ENCODE results near the gene INCENP.

INCENP gene

DNA sequence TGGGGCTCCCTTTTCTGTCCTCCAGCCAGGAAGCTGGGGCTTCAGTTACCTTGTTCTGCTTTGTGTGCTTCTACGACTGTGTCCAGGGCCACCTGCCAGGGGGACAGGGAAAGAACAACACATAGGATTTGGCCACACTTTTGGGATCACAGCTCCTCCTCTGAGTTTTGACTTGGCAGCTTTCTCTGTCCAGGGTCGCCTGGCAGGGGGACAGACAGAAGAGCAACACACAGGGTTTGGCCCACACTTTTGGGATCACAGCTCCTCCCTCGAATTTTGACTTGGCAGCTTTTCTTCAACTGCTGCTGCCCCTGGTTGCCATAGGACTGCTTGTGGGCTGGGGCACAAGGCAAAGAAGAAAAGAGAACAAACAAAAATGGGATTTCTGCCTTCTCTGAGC is 19.1 kb downstream of the INCENP start:
- no peak for DNase-seq

DNA sequence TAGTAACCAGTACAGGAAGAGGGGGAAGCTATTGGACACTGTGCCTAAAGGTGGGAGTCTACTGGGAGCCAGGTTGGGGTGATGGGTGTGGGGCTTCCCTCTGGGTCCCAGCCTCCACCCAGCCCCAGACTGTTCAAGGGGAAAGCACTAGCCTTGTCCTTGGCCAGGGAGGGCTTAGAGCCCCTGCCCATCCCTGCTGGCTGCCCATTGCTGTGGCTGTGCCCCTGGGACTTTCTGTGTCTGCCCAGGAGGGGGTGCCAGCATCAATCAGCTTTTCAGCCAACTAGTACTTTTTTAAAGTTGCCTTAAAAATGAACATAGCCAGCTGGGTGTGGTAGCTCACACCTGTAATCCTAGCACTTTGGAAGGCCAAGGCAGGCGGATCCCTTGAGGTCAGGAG is 19.9 kb downstream of the INCENP start:
- no peak for DNase-seq

DNA sequence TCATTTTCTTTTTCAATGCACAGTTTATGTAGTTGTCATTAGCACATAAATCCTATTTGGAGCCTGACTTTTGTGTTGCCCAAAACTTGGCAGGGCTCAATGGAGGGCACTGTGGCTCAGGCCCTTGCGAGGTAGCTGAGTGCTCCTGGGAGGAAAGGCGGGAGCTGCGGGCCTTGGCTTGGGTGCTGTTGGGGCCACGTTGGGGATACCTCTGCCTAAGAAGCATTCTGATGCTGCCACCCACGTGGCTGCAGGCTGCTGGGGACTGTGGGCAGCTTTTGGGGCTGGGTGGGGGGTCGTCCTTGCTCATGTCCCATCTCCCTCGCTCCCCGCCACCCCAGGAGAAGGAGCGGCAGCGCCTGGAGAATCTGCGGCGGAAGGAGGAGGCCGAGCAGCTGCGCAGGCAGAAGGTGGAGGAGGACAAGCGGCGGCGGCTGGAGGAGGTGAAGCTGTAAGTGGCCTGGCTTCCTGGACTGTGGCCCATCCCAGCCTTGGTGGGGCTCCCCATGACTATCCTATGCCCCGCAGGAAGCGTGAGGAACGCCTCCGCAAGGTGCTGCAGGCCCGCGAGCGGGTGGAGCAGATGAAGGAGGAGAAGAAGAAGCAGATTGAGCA is 20.9 kb downstream of the INCENP start:
- DNase-seq = no peak

DNA sequence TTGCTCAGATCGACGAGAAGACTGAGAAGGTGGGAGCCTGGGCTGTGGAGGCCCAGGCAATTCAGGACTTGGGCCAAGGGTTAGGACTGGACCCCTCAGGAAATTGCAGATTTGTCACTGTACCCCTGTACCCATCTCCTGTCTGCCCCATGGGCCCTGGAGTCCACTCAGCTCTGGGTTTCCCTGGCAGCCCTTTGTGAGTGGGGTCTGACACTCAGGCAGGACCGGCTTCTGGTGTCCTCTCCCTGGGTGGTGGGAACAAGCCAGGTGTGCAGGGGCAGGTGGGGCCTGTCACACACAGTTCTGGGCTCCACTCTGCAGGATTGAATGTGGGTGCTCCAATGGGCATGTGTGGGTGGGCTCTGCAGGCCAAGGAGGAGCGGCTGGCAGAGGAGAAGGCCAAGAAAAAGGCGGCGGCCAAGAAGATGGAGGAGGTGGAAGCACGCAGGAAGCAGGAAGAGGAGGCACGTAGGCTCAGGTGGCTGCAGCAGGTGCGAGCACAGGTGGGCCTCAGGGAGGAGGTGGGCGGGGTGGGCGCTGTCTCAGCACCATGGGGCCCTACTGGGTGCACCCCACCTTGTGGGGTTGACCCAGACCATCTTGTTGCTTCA is 21.6 kb downstream of the INCENP start:
- DNase-seq = no peak

DNA sequence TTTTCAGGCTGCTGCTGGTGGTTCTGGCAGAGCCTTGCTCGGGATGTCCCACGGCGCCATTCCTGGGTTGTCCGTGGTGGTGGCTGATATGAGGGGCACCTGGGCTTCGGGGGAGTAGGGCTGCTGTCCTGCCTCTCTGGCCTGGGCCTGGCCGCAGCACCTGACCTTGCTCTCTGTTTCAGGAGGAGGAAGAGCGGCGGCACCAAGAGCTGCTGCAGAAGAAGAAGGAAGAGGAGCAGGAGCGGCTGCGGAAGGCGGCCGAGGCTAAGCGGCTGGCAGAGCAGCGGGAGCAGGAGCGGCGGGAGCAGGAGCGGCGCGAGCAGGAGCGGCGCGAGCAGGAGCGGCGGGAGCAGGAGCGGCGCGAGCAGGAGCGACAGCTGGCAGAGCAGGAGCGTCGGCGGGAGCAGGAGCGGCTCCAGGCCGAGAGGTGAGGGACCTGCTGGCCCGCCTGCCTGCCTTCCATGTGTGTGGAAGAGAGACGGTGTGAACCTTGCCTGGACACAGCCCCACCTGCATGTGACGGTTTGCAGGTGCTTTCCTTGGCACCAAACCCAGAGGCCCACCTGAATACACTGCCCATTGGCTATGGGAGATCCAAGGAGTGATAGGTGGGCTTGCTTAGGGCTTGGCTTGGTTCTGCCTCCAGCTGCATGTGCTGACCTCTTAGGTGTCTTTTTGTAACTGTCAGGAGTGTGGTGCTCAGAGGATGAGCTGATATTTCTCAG is 22.8 kb downstream of the INCENP start:
- no peak for DNase-seq

DNA sequence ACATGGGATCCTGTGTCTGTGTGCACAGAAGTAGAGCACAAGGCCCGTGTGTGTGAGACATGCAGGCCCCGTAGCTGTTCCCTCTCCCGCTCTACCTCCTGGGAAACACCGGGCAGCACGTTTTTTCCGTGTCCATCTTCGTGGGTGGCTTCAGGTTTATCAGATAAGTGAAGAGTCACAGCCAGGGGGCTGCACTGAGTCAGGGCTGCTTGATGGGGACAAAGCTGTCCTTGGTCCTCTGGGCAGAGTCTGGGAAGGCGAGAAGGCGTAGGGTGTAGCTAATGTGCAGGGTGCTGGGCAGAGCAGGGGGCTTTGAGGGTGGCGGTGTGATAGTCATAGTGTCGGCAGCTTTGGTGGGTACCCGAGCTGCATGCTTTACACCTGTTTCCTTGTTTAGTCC is 23.7 kb downstream of the INCENP start:
- no peak for DNase-seq

DNA sequence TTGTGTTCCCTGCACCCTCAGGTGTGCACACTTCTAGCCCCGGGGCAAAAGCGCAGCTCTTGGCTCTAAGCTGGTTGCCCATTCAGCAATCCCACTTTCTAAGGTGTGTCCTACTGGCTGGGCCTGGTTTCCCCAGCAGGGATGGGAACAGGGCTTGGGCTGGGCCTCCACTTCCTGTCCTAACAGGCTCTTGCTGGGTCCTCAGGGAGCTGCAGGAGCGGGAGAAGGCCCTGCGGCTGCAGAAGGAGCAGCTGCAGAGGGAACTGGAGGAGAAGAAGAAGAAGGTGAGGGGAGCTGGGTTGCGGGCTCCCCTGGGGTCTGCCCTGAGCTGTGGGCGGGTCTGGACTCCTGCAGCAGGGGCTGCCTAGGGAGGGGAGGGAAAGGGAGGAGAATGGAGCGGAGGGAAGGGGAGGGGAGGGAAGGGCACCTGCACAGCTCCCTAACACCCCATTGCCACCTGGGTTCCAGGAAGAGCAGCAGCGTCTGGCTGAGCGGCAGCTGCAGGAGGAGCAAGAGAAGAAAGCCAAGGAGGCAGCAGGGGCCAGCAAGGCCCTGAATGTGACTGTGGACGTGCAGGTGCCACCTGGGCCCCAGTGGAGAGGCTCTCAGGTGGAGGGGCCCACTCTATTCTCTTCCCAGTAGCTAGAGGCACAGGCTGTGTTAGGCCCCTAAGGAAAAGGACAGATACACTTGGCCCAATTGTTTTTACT is 24.6 kb downstream of the INCENP start:
- no peak for DNase-seq

DNA sequence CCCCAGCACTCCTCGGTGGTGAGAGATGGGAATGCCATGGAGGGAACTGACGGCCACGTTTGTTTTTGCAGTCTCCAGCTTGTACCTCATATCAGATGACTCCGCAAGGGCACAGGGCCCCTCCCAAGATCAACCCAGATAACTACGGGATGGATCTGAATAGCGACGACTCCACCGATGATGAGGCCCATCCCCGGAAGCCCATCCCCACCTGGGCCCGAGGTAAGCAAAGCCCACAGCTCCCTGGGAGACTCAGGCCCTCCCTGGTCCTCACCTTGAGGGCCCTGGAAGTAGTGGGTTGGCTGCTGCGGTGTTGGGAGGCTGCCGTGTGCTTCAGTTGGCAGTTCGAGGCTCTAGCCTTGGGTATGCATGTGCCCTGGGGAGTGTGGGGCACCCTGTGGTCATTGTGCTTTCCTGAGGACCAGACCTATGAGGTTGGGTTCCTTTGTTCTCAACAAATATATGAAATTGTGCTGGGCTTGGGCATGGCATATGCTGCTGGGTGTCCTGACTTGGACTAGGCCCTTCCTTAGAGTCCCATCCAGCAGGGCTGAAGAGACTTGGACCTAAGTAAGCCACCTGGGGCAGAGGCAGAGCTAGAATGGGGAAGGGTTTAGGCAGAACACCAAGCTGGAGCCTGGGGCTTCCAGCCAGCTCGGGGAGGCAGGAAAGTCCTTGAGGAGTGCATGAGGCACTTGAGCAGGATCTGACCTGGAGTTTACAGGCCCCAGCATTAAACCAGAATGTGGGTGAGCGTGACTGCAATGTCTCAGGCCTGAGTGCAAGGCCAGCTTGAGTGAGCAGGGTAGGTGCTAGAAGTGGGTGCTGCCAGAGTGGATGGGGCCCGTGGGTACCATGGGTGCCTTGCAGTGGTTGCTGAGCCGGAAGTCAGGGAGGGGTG is 26.4 kb downstream of the INCENP start:
- no peak for DNase-seq

DNA sequence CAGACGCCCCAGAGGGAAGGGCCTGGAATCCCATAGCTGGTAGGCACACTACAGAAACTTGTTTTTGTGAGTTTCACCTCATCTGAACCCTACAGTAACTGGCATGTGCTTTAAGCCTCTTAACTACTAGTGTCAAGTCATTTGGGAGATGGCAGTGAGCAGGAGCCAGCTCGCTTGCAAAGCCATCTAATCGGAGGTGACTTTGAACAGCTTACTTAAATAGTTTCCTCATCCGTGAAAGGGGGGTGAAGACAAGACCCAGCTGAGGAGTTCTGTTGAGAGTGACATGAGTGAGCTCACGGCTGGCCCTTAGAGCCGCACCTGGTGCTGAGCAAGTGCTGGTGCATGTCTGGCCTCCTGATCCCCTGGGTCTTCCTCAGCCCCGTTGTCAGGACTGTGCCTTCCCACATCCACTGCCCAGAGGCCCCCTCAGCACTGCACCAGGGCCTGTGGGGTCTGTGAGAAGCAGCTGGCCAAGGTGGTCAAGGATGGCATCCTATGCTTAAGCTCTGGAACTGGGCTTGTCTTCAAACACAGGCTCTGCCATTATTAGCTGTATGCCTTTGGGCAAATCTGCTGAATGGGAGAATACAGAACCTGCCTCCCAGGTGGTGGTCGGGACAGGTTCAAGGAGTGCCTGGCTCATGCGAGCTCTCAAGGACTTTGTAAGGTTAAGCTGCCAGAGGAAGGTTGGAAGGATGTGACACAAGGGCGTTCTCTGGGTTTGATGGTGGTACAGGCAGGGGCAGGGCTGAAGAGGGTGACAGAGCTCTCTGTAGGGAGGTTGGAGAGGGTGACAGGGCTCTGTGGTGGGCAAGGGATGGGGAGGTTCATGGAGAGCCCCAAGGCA is 27.3 kb downstream of the INCENP start:
- DNase-seq = no peak

DNA sequence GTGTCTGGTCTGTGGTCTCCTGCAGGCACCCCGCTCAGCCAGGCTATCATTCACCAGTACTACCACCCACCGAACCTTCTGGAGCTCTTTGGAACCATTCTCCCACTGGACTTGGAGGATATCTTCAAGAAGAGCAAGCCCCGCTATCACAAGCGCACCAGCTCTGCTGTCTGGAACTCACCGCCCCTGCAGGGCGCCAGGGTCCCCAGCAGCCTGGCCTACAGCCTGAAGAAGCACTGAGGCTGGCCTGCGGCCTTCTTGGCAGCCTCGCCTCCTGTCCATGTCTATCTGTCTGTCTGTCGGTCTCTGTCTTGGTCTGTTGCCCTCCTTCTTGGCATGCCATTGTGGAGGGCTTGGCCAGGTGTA is 27.9 kb downstream of the INCENP start:
- no peak for DNase-seq

DNA sequence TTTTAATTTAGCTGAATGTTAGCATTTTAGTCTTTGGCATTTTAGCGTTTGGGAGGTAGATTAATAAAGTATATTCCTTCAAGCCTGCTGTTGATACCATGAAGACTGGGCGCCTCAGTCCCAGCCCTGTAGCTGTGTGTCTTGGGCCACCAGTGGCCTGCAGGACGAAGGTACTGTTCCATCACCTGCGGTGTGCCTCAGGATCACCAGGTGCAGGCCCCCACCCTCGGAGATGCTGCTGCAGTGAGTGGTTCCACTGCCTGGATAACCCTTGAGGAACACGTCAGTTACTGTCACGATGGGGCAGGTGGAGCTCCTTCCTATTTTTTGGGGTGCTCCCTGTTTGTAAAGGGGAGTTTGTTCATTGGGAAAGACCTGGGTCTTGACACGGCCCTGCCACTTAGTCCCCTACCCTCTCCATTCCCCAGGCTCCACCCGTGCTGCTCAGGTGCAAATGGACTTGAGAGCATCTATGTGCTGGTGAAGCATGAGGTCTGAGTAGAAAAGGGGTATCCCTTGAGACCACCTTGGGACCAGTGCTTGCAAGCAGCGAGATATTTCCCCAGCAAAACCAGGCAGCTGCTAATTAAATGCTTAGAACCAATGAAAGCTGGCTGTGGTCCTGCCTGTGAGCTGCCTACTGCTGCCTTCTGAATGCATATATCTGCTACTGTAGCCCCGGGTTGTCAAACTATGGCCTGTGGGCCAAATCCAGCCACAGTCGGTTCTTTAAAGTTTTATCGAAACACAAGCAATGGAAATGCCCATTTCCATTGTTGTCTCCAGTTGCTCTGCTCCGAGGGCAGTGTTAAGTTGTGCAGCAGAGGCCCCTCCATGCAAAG is 28.7 kb downstream of the INCENP start:
- DNase-seq = no peak

DNA sequence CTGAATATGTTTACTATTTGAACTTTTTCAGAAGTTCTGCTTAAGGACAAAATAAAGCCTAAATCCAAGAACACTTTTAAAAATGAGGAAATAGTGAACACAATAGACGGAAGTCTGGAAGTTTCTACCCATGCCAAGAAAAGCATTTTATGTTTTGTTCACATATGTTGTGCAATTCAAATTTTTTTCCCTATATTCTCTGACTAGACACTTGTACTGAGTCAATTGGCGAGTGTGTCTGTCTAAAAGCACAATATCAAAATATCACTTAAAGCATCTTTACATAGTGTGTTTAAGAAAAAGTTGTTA is 29.2 kb downstream of the INCENP start:
- no peak for DNase-seq

DNA sequence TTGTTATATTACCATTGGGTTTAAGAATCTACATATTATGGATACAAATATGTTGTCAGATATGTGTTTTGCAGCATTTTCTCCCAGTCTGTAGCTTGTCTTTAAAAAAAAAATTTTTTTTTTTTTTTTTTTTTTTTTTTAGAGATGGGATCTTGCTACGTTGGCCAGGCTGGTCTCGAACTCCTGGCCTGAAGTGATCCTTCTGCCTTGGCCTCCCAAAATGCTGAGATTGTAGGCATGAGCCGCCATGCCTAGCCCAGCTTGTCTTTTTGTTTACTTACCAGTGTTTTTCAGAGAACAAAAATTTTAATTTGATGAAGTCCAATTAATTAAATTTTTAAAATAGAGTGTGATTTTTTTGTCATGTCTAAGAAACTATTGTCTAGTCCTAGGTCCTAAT is 29.8 kb downstream of the INCENP start:
- DNase-seq = no peak

DNA sequence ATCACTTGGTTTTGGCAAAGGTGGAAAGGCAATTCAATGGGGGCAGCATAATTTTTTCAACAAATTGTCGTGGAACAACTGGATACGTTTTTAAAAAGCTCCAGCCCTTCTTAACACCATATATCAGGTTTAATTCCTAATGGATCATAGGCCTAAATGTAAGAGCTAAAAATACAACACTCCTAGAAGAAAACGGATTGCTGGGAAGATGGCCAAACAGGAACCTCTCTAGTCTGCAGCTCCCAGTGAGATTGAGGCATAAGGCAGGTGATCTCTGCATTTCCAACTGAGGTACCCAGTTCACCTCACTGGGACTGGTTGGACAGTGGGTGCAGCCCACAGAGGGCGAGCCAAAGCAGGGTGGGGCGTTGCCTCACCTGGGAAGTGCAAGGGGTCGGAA is 33.8 kb downstream of the INCENP start:
- DNase-seq = no peak

DNA sequence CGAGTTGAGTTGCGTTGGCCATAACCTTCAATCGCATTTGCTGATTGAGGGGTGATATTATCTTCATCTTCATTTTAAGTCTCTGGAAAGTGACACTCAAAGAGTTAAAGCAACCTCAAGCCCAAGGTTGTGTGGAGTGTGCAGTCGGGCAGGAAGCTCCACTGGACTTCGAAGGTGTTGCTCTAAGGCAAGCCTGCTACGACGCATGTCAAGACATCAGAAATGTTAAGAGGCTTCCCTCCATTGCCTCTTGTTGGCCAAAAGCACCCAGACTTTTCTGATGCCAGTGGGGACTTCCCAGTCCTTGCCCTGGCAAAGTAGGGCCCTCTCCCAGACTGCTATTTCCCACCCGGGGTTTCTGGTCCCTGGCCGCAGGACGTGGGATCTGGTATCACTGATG is 42.6 kb downstream of the INCENP start:
- DNase-seq = no peak

DNA sequence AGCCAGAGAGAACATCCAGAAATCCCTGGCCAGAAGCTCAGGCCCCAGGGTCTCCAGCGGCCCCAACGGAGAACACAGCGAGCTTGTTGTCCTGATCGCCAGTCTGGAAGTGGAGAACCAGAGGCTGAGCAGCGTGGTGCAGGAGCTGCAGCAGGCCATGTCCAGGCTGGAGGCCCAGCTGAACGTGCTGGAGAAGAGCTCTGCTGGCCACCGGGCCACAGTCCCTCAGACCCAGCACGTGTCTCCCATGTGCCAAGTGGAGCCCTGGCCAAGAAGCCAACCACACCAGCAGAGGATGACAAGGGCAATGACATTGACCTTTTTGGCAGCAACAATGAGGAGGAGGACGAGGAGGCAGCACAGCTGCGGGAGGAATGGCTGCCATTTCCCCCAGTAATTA is 45.6 kb downstream of the INCENP start:
- no peak for DNase-seq

DNA sequence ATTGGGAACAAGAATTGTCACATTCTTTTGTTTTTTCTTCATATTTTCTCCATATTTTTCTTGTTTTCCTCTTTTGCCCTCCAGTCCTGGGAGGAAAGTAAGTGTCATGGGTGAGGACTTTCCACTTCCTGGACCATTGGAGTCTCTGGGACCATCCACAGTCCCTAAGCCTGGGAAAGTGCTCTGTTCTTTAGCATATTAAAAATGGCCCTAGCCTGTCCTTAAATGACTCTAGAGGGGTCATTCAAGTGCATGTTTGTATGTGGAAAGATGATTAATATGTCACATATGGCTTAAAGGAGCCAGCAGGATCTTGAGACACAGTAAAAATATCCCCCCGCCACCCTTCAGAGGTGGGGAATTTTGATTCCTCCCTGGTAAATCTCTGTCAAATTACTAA is 46.1 kb downstream of the INCENP start:
- no peak for DNase-seq

DNA sequence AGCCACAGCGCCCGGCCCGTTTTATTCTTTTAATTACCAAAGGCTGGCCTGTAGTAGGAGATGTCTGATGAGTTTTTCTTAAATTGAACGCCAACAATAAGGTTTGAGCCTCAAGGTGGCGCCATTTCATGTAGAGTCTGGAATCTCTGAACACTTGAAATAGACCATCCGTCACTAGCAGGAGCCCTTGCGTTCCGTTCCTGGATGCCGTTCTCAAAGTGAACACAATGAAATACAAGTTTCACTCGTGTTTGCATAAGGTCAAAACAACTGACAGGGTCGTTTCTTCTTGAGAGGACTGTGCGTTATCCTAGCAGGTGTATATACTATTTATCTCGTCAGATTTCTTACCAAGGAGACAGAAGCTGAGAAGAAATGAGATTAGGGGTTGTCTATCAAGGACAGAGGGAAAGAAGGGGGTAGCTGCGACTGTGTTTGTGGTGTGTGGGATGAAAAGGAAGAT is 47.5 kb downstream of the INCENP start:
- peak; percentile 85 for DNase-seq

DNA sequence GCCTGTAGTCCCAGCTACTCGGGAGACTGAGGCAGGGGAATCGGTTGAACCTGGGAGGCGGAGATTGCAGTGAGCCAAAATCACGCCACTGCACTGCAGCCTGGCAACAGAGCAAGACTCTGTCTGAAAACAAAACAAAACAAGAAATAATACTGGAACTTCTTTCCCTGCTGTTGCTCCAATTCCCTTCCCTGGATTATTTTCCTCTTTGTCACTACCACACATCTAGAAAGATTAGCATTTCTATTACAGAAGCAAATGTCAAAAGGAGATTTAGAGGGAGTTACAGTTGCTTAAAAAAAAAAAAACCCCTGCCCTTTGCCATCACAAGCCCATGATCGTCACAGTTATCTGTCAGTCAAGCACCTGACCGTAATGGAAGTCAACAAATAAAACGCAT is 48.5 kb downstream of the INCENP start:
- DNase-seq = peak; percentile 18

DNA sequence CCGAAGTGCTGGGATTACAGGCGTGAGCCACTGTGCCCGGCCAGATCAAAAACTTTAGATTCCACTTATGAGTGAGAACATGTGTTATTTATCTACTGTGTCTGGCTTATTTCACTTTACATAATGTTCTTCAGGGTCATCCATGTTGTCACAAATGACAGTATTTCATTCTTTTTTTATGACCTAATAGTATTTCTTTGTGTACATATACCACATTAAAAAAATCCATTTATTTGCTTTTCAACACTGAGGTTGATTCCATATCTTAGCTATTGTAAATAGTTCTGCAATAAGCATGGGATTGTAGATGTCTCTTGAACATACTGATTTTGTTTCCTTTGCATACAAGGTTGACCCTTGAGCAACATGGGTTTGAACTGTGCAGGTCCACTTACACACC is 53.0 kb downstream of the INCENP start:
- DNase-seq = no peak

DNA sequence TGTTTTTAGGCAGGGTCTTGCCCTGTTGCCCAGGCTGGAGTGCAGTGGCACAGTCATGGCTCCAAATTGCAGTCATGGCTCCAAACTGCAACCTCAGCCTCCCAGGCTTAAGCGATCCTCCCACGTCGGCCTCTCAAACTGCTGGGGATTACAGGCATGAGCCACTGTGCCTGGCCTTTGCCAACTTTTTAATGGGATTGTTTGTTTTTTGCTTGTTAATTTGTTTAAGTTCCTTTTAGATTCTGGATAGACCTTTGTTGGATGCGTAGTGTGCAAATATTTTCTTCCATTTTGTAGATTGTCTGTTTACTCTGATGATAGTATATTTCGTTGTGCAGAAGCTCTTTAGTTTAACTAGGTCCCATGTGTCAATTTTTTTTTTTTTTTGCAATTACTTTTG is 56.2 kb downstream of the INCENP start:
- peak; percentile 67 for DNase-seq
